Omental fat pad (tissue), 4 donors: ENCODE data around the gene HCN4. TPM values are rescaled to one million over a fixed set of nuclear protein-coding genes. Genes with fewer than 3 reads are reported as not detected.

Source experiments
- ATAC-seq: fragments of 150-250 bp; one replicate; pipeline ENCODE4 v1.9.1; 2016; ENCODE audit warnings: mild to moderate bottlenecking, moderate library complexity; ENCODE audit not compliant: low FRiP score
- DNase-seq: peaks from one replicate; pipeline ENCODE4 v3.0.0-alpha.2; 2019; ENCODE audit warnings: low spot score
- CTCF ChIP-seq, 3 donors: fragments of 450-650 bp; IDR thresholded peaks; one replicate each; pipeline ENCODE4 v1.5.1; 2016 to 2017; ENCODE audit warnings: antibody characterized with exemption in 3 of 3, mild to moderate bottlenecking in 3 of 3, moderate library complexity in 2 of 3
- total RNA-seq, 4 donors: library from RNA; depleted of rRNA; stranded (reverse); fragments of >200 nt; gene quantifications; one replicate each; pipeline ENCODE4 v1.1.0, GENCODE V29; 2016

Gene HCN4
- total RNA-seq, 4 donors from 2014 or later = not detected

- TF ChIP-seq CTCF (IDR thresholded peaks at IDR 0.05) = no peak
- ATAC-seq = no peak
- DNase-seq = no peak
Observed at GRCh38 chr15:73380661-73381060, 11.9 kb upstream of the HCN4 start.

GRCh38 chr15:73378089-73378488 lies 9.3 kb upstream of the HCN4 start:
- TF ChIP-seq CTCF (IDR thresholded peaks at IDR 0.05) = no peak
- ATAC-seq = no peak
- DNase-seq = no peak

GRCh38 chr15:73375755-73376305 lies 7.1 kb upstream of the HCN4 start:
- DNase-seq (no peak), ATAC-seq (no peak)
- TF ChIP-seq CTCF (IDR thresholded peaks at IDR 0.05) = no peak

- ATAC-seq (no peak), DNase-seq (no peak)
- TF ChIP-seq CTCF (IDR thresholded peaks at IDR 0.05) = no peak
Observed at GRCh38 chr15:73375012-73375411, 6.3 kb upstream of the HCN4 start.

GRCh38 chr15:73374604-73375003 lies 5.8 kb upstream of the HCN4 start:
- TF ChIP-seq CTCF (IDR thresholded peaks at IDR 0.05) = no peak
- DNase-seq = no peak
- no peak for ATAC-seq

- no peak for ATAC-seq
- no peak for DNase-seq
- TF ChIP-seq CTCF (IDR thresholded peaks at IDR 0.05) = no peak
Observed at GRCh38 chr15:73373221-73373620, 4.5 kb upstream of the HCN4 start.

- DNase-seq = no peak
- ATAC-seq = no peak
- no peak for TF ChIP-seq CTCF (IDR thresholded peaks at IDR 0.05)
Observed at GRCh38 chr15:73371812-73372211, 3.1 kb upstream of the HCN4 start.
